HG02840 (cell line): Measurements from ENCODE around the gene PDZD2.
"Not testable (repeated sequence)": the region's sequence is repeated elsewhere in the genome, so short reads cannot be mapped to it uniquely, and the experiment has no call there.

Source experiments
- ATAC-seq: cut with Tn5 transposase; IDR thresholded peaks from one replicate; pipeline ENCODE4 v1.9.1; 2021; ENCODE audit warnings: mild to moderate bottlenecking, moderate library complexity, moderate number of reproducible peaks; ENCODE audit not compliant: unreplicated experiment, low FRiP score

PDZD2 gene

GRCh38 chr5:31682851-31683250 is 43.9 kb downstream of the PDZD2 start:
- ATAC-seq: no peak

- no peak for ATAC-seq
These were observed 49.7 kb downstream of the PDZD2 start for GRCh38 chr5:31688515-31689092.

GRCh38 chr5:31691408-31691807 is 52.5 kb downstream of the PDZD2 start:
- ATAC-seq: not testable (repeated sequence)

- ATAC-seq: no peak
These were observed 53.8 kb downstream of the PDZD2 start for GRCh38 chr5:31692561-31693221.

- ATAC-seq: no peak
These were observed 59.7 kb downstream of the PDZD2 start for GRCh38 chr5:31698673-31699072.

- ATAC-seq: no peak
These were observed 62.8 kb downstream of the PDZD2 start for GRCh38 chr5:31701642-31702299.

- ATAC-seq: no peak
These were observed 63.8 kb downstream of the PDZD2 start for GRCh38 chr5:31702712-31703111.

- no peak for ATAC-seq
These were observed 64.8 kb downstream of the PDZD2 start for GRCh38 chr5:31703757-31704156.

- ATAC-seq: no peak
These were observed 67.3 kb downstream of the PDZD2 start for GRCh38 chr5:31706186-31706585.

- no peak for ATAC-seq
These were observed 68.4 kb downstream of the PDZD2 start for GRCh38 chr5:31707329-31707728.

- ATAC-seq: no peak
These were observed 69.2 kb downstream of the PDZD2 start for GRCh38 chr5:31708089-31708488.

GRCh38 chr5:31711363-31711762 is 72.4 kb downstream of the PDZD2 start:
- no peak for ATAC-seq

- ATAC-seq: no peak
These were observed 73.1 kb downstream of the PDZD2 start for GRCh38 chr5:31711935-31712592.

GRCh38 chr5:31717561-31717960 is 78.6 kb downstream of the PDZD2 start:
- no peak for ATAC-seq

GRCh38 chr5:31720004-31720403 is 81.1 kb downstream of the PDZD2 start:
- no peak for ATAC-seq

- no peak for ATAC-seq
These were observed 81.9 kb downstream of the PDZD2 start for GRCh38 chr5:31720811-31721345.

- ATAC-seq: no peak
These were observed 83.2 kb downstream of the PDZD2 start for GRCh38 chr5:31722111-31722510.

- no peak for ATAC-seq
These were observed 87.1 kb downstream of the PDZD2 start for GRCh38 chr5:31725996-31726395.

- ATAC-seq: no peak
These were observed 88.0 kb downstream of the PDZD2 start for GRCh38 chr5:31726952-31727351.

GRCh38 chr5:31728039-31728438 is 89.1 kb downstream of the PDZD2 start:
- no peak for ATAC-seq

GRCh38 chr5:31728806-31729205 is 89.9 kb downstream of the PDZD2 start:
- not testable (repeated sequence) for ATAC-seq
